Esophagus (tissue), 2 donors: ENCODE data around the gene PMS1. TPM values are rescaled to one million over a fixed set of nuclear protein-coding genes. Genes with fewer than 3 reads are reported as not detected.
"Not testable (repeated sequence)": the region's sequence is repeated elsewhere in the genome, so short reads cannot be mapped to it uniquely, and the experiment has no call there.

Experiments
- H3K27ac ChIP-seq, 2 donors: one replicate each; pipeline ENCODE4 v1.5.1; 2013; ENCODE audit warnings: low read depth in 2 of 2, mild to moderate bottlenecking in 2 of 2, inconsistent platforms in 1 of 2, low read length in 1 of 2, moderate library complexity in 1 of 2
- H3K27me3 ChIP-seq, 2 donors: one replicate each; pipeline ENCODE4 v1.6.1; 2013; ENCODE audit warnings: low read length in 2 of 2, control low read depth in 1 of 2, mild to moderate bottlenecking in 1 of 2; ENCODE audit not compliant: insufficient read depth in 2 of 2, control insufficient read depth in 1 of 2
- H3K36me3 ChIP-seq, 2 donors: one replicate each; pipeline ENCODE4 v1.6.1; 2013; ENCODE audit warnings: low read length in 1 of 2; ENCODE audit not compliant: control insufficient read depth in 2 of 2, insufficient read depth in 2 of 2
- H3K4me1 ChIP-seq, 2 donors: one replicate each; pipeline ENCODE4 v1.6.1; 2013; ENCODE audit warnings: low read length in 1 of 2; ENCODE audit not compliant: control insufficient read depth in 2 of 2, insufficient read depth in 2 of 2
- H3K4me3 ChIP-seq, 2 donors: one replicate each; pipeline ENCODE4 v1.5.1; 2013; ENCODE audit warnings: low read length in 2 of 2, mild to moderate bottlenecking in 2 of 2, low read depth in 1 of 2, moderate library complexity in 1 of 2
- H3K9me3 ChIP-seq, 2 donors: one replicate each; pipeline ENCODE4 v1.6.1; 2013; ENCODE audit warnings: mild to moderate bottlenecking in 2 of 2, low read depth in 1 of 2, low read length in 1 of 2, moderate library complexity in 1 of 2; ENCODE audit not compliant: control insufficient read depth in 2 of 2, insufficient read depth in 1 of 2
- WGBS, 2 donors: extraction: QIAGEN DNeasy Blood & Tissue Kit; methylation state at CpG; one replicate each; pipeline ENCODE4 v1.1.7; 2013; 5-methylcytosine and 5-hydroxymethylcytosine counted together
- polyA plus RNA-seq, 2 donors: library from polyadenylated mRNA; stranded (reverse); fragments of 200-250 nt; gene quantifications; one replicate each; pipeline ENCODE4 v1.2.3, GENCODE V29; 2013
- donor health status: healthy with polysubstance abuse.
- donor health status: Bipolar disorder and iron deficiency.

The PMS1 gene
- polyA plus RNA-seq, 2 donors: 4.3 to 11.0 TPM

DNA sequence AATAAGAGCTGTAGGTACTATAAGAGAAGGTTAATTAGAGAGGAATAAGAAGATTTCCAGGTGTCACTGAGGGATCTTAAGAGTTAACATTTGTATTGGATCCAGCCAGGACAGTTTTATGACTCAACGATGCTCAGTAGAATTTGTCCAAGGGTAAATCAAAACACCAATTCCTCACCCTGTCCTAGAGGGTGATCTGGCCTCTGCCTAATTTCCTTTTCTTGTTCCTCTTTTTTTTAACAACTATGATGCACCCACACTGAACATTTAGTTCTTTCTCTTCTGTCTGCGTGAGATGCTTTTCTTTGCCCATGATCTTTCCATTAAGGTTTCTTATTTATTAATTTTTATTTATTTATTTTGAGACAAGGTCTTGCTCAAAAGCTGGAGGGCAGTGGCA, 92.0 kb downstream of the PMS1 start:
- 65 to 66% methylated on average over 2 of the region's 2 CpGs for WGBS, 2 donors
- Histone ChIP-seq H3K4me3 (no peak overlapping the region), H3K27ac (no peak overlapping the region), H3K9me3 (no peaks in the 10 kb centered on the region), H3K27me3 (no peaks in the 10 kb centered on the region), H3K4me1 (no peaks in the 10 kb centered on the region), H3K36me3 (no peaks in the 10 kb centered on the region)

DNA sequence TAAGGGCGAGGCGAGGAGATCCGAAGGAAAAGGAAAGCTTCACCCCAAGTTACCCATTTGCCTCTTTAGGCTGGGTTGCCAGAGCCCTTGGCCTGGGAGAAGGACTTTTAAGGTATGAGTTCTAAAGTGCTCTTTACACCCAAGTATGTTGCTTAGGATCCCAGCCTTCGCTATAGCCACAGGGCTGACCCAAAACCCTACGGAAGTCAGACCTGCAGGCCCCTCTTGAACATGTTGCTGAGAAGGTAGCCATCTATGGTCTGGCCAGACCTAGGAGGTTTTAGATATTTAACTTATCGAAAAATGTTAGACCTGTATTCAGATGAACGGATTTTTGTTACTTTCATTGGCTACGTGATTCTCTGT, 95.4 kb downstream of the PMS1 start:
- no peaks in the 10 kb centered on the region for H3K9me3 ChIP-seq
- H3K36me3 ChIP-seq: no peaks in the 10 kb centered on the region
- no peak overlapping the region for H3K4me3 ChIP-seq
- 89 to 94% methylated on average over 8 of the region's 8 CpGs for WGBS, 2 donors
- no peaks in the 10 kb centered on the region for H3K4me1 ChIP-seq
- H3K27me3 ChIP-seq: no peaks in the 10 kb centered on the region
- no peak overlapping the region for H3K27ac ChIP-seq

- Histone ChIP-seq H3K27me3 (no peaks in the 10 kb centered on the region), H3K4me3 (no peak overlapping the region), H3K27ac (no peak overlapping the region), H3K4me1 (no peaks in the 10 kb centered on the region), H3K36me3 (no peaks in the 10 kb centered on the region), H3K9me3 (no peaks in the 10 kb centered on the region)
- WGBS, 2 donors: 63 to 67% methylated on average over 2 of the region's 2 CpGs
Measured at GRCh38 chr2:189880429-189880828, 96.2 kb downstream of the PMS1 start.

DNA sequence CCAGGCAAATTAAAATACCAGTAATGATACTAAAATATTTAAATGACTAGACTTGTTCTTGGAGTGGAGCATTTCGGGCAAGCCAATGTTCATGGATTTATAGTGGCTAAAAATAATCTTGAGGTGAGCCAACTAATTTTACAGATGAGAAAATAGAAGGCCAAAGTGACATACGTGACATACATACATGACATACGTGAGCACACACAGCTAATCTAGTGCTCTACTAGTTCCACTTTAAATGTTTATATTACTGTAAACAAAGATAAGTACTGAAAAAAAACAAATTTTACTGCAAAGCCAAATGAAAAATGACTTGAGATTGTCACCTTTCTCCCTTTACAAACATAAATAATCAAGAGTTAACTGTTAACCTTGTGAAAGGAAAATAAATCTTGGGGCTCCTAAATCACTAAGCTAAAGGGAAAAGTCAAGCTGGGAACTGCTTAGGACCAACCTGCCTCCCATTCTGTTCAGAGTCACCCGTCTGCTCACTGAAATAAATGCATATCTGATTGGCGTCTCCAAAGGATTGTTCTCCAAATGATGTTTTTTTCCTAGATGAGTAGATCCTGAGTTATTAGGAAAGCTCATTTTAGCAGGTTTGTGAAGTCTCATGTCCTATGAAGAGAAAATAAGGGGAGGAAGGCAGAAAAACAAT, 96.7 kb downstream of the PMS1 start:
- Histone ChIP-seq H3K4me3 (no peak overlapping the region), H3K9me3 (no peaks in the 10 kb centered on the region), H3K27ac (no peak overlapping the region), H3K36me3 (no peaks in the 10 kb centered on the region), H3K4me1 (no peaks in the 10 kb centered on the region), H3K27me3 (no peaks in the 10 kb centered on the region)
- WGBS, 2 donors: 56 to 65% methylated on average over 5 of the region's 5 CpGs

DNA sequence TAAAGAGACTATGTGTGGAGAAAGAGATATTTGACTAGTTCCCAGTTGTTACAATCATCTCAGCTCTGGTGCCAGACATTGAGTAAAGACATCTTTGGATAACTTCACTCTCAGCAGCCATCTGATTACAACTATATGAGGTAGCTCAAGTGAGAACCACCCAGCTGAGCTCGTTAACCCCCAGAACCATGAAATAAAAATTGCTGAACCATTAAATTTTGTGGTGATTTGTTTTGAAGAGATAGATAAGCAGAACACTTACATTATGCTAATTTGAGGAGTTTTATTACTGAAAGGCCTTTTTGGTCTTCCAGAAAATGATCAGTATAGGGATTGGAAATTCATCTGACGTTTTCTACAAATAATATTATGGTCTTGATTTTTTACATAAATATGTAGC, 101.1 kb downstream of the PMS1 start:
- Histone ChIP-seq H3K4me3 (no peak overlapping the region), H3K9me3 (no peaks in the 10 kb centered on the region), H3K4me1 (no peaks in the 10 kb centered on the region), H3K36me3 (no peaks in the 10 kb centered on the region), H3K27me3 (no peaks in the 10 kb centered on the region), H3K27ac (no peak overlapping the region)
- WGBS, 2 donors: 77 to 87% methylated on average over 2 of the region's 2 CpGs

DNA sequence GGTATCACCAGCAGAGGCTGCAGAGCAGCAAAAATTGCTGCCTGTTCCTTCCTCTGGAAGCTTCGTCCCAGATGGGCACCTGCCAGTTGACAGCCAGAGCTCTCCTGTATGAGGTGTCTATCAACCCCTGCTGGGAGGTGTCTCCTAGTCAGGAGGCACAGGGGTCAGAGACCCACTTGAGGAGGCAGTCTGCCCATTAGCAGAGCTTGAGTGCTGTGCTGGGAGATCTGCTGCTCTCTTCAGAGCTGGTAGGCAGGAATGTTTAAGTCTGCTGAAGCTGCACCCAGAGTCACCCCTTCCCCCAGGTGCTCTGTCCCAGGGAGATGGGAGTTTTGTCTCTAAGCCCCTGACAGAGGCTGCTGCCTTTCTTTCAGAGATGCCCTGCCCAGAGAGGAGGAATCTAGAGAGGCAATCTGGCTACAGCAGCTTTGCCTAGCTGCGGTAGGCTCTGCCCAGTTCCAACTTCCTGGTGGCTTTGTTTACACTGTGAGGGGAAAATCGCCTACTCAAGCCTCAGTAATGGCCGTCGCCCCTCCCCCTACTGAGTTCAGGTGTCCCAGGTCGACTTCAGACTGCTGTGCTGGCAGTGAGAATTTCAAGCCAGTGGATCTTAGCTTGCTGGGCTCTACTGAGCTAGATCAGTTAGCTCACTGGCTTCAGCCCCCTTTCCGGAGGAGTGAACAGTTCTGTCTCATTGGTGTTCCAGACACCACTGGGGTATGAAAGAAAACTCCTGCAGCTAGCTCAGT, 108.5 kb downstream of the PMS1 start:
- WGBS, 2 donors: 62 to 69% methylated on average over 7 of the region's 7 CpGs

GRCh38 chr2:189896809-189897208, 112.6 kb downstream of the PMS1 start:
- H3K4me1 ChIP-seq: no peaks in the 10 kb centered on the region
- 67 to 72% methylated on average over 1 of the region's 1 CpG for WGBS, 2 donors

More for the DNA sequence above, 108.5 kb downstream of the PMS1 start:
- not testable (repeated sequence) for H3K9me3 ChIP-seq, H3K4me3 ChIP-seq, H3K36me3 ChIP-seq, H3K27ac ChIP-seq, H3K4me1 ChIP-seq, H3K27me3 ChIP-seq

GRCh38 chr2:189899101-189899500, 114.9 kb downstream of the PMS1 start:
- no peaks in the 10 kb centered on the region for H3K9me3 ChIP-seq
- no peak overlapping the region for H3K4me3 ChIP-seq
- H3K27ac ChIP-seq: no peak overlapping the region
- no peaks in the 10 kb centered on the region for H3K27me3 ChIP-seq
- H3K36me3 ChIP-seq: no peaks in the 10 kb centered on the region
- H3K4me1 ChIP-seq: no peaks in the 10 kb centered on the region

More at GRCh38 chr2:189896809-189897208, 112.6 kb downstream of the PMS1 start:
- no peak overlapping the region for H3K4me3 ChIP-seq
- no peak overlapping the region for H3K27ac ChIP-seq
- H3K36me3 ChIP-seq: no peaks in the 10 kb centered on the region
- H3K9me3 ChIP-seq: no peaks in the 10 kb centered on the region
- no peaks in the 10 kb centered on the region for H3K27me3 ChIP-seq

GRCh38 chr2:189900726-189901125, 116.5 kb downstream of the PMS1 start:
- no peaks in the 10 kb centered on the region for H3K36me3 ChIP-seq
- no peaks in the 10 kb centered on the region for H3K9me3 ChIP-seq
- H3K27me3 ChIP-seq: no peaks in the 10 kb centered on the region
- WGBS, 2 donors: 56 to 59% methylated on average over 5 of the region's 5 CpGs
- H3K27ac ChIP-seq: no peak overlapping the region
- H3K4me3 ChIP-seq: no peak overlapping the region
- H3K4me1 ChIP-seq: no peaks in the 10 kb centered on the region

DNA sequence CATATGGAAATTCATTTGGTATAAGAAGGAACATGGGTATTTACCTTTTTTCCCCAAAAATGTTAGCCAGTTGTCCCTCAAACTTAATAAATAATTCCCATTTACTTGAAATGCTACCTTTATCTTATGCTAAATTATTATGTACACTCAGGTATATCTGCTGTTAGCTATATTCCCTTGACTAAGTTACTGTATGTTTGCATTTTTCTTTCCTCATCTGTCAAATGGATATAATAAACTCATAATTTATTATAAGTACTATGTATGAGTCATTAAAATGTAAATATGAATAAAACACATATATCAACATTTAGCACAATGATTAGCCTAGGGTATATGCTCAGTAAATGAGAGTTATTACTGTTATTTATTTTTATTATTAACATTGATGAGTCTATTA, 117.4 kb downstream of the PMS1 start:
- no peaks in the 10 kb centered on the region for H3K4me1 ChIP-seq
- no peaks in the 10 kb centered on the region for H3K36me3 ChIP-seq
- H3K27me3 ChIP-seq: no peaks in the 10 kb centered on the region
- no peaks in the 10 kb centered on the region for H3K9me3 ChIP-seq
- no peak overlapping the region for H3K27ac ChIP-seq
- no peak overlapping the region for H3K4me3 ChIP-seq
